ENCODE data around the gene SLC28A2.
"Not testable (repeated sequence)": the region's sequence is repeated elsewhere in the genome, so short reads cannot be mapped to it uniquely, and the experiment has no call there.

The SLC28A2 gene

DNA sequence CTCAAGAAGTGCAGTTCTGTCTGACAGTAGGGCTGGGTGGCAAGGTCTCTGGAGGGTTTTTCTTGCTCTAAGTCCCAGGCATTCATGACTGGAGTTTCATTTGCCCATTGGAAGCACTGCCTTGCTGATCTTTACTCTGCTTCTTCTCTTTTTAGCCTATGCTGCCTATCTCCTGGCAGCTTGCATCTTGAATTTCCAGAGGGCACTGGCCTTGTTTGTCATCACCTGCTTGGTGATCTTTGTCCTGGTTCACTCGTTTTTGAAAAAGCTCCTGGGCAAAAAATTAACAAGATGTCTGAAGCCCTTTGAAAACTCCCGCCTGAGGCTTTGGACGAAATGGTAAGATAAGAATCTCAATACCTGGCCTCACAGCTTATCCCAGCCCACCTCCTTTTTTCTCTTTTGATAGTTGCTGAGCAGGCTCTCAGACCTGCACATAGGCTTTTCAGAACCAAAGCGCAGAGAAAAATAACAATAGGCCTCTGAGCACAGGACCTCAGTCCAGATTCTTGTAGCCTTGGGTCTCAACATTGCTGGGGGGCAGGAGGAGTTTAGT lies 10.9 kb downstream of the SLC28A2 start:
- in situ Hi-C loops (cut with MboI; ENCODE audit: low sequenced_read_pairs) = no loop called here

DNA sequence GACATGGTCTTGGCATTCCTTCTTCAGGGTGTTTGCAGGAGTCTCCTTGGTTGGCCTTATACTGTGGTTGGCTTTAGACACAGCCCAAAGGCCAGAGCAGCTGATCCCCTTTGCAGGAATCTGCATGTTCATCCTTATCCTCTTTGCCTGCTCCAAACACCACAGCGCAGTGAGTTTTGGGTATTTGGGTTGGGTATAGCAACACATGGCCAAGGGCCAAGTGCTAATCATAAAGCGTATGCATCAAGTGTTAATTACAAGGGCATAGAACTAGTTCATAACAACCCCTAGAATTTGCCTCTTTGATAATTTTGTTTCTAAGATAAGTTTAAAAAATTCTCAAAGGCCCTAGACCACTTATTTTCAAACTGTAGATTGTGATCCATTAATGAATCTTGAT lies 11.8 kb downstream of the SLC28A2 start:
- in situ Hi-C loops (cut with MboI; ENCODE audit: low sequenced_read_pairs) = no loop called here

DNA sequence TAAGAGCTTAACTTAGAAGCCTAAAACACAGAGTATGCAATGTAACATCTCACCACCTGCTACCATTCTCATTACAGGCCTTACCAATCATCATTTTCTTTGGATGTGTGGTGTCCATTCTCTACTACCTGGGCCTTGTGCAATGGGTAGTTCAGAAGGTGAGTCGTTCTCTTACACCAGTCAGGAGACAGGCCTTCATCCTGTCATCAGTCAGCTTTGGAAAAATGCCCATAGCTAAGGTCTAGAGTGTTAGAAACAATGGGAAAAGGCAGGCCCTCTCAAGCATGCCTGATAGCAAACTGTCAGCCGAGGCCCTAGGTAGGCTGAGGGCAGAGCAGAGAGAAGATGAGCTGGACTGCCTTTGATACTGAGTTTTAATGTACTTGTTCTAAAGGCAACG lies 13.5 kb downstream of the SLC28A2 start:
- in situ Hi-C loops (cut with MboI; ENCODE audit: low sequenced_read_pairs) = no loop called here

DNA sequence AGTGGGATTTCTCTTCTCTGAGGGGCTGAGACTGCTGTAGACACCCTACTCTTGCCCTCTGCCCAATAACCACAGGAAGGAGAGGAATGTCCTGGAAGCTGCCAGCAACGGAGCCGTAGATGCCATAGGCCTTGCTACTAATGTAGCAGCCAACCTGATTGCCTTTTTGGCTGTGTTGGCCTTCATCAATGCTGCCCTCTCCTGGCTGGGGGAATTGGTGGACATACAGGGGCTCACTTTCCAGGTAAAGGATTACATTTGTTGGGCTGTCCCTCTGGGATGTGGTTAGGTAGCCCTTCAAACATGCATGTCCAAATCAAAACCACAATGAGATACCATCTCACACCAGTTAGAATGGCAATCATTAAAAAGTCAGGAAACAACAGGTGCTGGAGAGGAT lies 16.1 kb downstream of the SLC28A2 start:
- in situ Hi-C loops (cut with MboI; ENCODE audit: low sequenced_read_pairs) = no loop called here

DNA sequence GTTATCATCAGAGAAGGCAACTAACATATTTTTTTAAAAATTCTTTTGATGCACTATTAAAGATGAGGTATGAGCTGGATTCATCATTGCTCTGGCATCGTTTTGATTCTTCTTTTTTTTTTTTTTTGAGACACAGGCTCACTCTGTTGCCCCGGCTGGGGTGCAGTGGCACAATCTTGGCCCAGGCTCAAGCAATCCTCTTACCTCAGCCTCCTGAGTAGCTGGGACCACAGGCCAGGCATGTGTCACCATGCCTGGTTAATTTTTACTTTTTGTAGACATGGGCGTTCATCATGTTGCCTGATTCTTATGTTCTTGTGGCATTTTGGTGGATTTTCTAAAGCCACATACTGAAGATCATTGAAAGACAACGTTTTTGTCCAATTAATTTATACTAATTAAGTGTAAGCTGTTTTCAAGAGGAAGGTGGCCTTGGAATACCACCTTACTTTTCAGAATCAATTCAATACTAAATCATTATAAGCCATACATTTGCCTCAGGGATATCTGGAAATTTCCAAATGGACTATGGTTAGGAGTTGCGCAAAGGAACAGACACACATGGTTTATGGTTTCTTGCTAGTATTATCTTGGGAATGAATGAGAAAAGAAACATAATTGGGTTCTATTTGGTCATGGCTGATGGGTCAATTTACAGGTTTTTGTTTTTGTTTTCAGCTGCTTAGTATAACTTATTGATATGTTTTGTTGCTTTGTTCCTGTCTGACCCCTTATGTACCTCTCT lies 22.8 kb downstream of the SLC28A2 start:
- in situ Hi-C loops (cut with MboI; ENCODE audit: low sequenced_read_pairs) = no loop called here

DNA sequence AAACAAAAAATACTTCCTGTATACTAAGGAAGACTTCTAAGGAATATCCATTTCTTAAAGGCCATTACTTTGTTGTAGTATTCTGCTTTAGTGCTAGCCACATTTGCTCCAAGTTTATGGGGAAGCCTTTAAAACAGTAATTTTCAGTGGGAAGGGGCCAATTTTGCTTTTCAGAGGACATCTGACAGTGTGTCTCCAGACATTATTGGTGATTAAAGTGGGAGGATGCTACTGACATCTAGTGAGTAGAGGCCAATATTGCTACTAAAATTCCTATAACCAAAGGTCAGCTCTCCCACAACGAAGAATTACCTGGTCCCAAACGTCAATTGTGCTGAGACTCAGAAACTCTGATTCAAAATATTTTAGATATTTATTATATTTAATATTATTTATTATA lies 24.8 kb downstream of the SLC28A2 start:
- in situ Hi-C loops (cut with MboI; ENCODE audit: low sequenced_read_pairs) = no loop called here

DNA sequence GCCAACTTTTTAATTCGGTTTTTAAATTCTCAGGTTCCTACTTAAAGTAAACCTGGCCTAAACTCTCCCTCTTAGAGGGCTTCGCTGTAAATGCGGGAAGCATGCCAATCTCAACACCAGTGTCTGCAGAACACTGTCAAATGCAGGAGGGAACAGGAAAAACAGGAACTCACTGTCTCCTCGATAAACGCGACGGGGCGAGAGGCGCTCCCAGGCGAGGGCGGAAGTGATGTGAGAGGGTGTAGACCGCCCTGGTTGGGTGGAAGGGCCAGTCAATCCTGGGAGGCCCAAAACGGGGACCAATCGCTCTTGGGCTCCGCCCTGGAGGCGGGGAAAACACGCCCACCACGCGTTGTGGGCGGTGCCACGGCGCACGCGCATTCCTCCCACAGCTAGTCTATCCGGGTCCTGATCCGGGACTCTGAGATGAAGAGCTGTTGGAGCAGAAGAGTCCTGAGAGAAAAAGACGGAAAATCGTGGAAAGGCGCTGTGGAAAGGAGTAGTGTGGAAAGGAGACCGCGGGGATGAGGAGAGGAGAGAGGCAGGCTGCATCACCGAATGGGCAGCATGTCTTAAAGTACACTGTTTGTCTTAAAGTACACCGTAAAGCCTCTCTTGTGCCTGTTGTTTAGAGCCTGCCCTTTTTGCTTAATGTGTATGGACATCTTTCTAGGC lies 27.1 kb downstream of the SLC28A2 start:
- in situ Hi-C loops (cut with MboI; ENCODE audit: low sequenced_read_pairs) = no loop called here

DNA sequence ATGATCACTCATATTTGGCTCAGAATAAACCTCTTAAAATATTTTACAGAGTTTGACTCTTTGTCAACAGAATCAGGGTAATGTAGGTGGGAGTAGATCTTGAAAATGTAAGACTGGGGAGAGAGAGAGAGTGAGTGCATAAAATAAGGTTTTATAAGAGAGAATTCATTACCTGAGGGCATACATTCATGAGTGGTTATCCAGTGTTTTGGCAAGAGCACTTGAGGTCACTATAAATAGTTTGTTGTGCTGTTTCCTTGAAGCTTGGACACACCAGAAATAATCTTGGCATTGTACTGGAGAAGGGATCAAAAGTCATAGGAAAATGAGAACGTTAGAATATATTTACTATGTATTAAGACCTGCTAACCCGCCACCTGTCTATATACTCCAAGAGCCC lies 33.4 kb downstream of the SLC28A2 start:
- in situ Hi-C loops (cut with MboI; ENCODE audit: low sequenced_read_pairs) = no loop called here

DNA sequence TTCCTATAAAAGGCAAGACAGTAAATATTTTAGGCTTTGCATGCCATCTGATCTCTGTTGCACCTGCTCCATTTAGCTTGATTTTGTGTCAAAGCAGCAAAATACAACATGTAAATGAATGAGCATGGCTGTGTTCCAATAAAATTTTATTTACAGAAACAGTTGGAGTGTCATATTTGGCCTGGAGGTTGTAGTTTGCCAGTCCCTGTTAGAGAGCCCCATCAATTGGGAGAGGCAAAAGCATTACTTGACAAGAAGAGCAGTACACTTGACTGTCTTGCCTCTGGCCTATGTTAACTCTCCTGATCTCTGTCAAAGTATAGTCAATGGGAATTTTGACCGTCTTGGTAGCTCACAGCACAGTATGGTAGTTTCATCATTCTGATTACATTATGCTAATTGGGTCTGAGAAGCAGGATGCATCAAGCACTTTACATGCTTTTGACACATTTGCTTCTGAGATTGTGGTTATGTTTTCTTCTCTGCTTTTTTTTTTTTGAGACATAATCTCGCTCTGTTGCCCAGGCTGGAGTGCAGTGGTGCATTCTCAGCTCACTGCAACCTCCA lies 35.4 kb downstream of the SLC28A2 start:
- in situ Hi-C loops (cut with MboI; ENCODE audit: low sequenced_read_pairs) = no loop called here

DNA sequence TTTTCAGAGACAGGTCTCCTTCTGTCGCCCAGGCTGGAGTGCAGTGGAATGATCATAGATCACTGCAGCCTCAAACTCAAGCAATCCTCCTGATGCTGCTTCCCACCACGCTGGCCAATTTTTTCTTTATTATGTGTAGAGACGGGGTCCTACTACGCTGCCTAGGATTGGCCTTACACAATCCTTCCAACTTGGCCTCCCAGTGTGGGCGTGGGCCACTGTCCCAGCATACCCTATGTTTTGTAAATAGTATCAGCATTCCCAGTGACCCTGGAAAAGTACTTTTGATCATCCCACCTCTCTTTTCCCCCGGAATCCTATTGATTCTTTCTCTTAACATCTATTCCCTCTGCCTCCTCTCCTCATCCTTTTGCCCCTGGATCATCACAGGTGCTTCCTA lies 36.9 kb downstream of the SLC28A2 start:
- in situ Hi-C loops (cut with MboI; ENCODE audit: low sequenced_read_pairs) = no loop called here

DNA sequence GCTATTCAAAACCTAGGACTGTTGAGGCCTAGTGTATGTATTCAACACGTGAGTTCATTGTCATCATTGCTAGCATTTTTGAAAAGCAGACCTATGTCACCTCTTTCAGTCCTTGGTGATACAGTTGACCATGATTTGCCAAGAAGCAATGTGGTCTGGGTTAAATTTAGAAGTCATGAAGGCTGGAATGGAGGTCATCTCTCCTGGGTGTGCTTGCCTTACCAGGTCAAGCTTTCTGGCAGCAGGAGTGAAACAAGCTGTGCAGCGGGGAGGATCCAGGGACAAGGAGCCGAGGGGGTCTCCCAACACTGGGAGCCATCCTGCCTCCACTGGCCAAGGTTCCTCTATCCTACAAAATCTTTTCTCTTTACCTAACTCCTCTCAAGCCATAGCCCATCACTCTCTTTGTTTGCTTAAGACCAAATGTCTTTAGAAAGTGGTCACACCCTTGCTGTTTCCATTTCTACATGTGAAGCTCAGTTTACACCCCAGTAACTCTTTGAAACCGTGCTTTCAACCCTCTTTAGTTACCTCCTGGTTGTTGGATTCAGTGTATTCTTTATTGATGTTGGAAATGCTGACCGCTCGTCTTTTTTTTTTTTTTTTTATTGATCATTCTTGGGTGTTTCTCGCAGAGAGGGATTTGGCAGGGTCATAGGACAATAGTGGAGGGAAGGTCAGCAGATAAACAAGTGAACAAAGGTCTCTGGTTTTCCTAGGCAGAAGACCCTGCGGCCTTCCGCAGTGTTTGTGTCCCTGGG lies 40.0 kb downstream of the SLC28A2 start:
- in situ Hi-C loops (cut with MboI; ENCODE audit: low sequenced_read_pairs) = no loop called here

DNA sequence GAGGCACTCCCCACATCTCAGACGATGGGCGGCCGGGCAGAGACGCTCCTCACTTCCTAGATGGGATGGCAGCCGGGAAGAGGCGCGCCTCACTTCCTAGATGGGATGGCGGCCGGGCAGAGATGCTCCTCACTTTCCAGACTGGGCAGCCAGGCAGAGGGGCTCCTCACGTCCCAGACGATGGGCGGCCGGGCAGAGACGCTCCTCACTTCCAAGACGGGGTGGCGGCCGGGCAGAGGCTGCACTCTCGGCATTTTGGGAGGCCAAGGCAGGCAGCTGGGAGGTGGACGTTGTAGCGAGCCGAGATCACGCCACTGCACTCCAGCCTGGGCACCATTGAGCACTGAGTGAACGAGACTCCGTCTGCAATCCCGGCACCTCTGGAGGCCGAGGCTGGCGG lies 41.3 kb downstream of the SLC28A2 start:
- in situ Hi-C loops (cut with MboI; ENCODE audit: low sequenced_read_pairs) = not testable (repeated sequence)

DNA sequence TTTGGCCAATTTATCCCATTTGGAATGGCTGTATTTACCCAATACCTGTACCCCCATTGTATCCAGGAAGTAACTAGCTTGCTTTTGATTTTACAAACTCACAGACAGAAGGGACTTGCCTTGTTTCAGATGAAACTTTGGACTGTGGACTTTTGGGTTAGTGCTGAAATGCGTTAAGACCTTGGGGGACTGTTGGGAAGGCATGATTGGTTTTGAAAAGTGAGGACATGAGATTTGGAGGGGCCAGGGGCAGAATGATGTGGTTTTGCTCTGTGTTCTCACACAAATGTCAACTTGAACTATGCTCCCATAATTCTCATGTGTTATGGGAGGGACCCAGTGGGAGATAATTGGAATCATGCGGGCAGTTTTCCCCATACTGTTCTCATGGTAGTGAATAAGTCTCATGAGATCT lies 46.9 kb downstream of the SLC28A2 start:
- in situ Hi-C loops (cut with MboI; ENCODE audit: low sequenced_read_pairs) = not testable (repeated sequence)

DNA sequence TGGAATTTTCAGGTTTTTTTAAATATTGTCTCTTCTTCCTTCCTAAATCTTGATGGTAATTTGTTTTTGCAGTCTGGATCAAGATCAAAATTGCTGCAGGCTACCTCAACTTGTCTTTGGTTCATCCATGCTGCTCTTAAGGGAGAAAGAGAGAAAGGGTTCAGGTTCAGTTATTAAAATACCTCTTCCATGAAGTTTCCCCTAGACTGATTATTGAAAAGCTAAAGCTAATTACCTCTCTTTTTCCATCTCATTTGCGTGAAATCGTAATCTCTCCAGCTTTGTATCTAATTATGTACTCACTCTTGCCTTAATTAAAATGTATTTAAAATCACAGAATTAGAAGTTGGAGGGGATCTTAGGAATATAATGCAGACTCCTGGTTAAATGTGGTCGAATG lies 52.7 kb downstream of the SLC28A2 start:
- in situ Hi-C loops (cut with MboI; ENCODE audit: low sequenced_read_pairs) = no loop called here

DNA sequence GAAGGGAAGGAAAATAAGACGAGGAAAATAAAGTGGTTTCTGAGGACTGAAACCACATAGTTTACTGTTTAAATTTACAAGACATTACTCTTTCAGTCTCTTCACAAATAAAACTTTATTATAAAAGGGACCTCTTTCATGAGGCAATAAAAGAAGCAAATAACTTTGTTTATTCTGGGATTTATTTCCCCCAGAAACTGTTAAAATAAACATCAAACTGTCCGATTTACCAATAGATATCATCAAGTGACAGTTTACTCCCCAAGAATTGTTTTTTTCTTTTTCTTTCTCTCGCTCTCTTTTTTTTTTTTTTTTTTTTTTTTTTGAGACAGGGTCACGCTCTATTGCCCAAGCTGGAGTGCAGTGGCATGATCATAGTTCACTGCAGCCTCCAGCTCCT lies 54.1 kb downstream of the SLC28A2 start:
- in situ Hi-C loops (cut with MboI; ENCODE audit: low sequenced_read_pairs) = no loop called here

DNA sequence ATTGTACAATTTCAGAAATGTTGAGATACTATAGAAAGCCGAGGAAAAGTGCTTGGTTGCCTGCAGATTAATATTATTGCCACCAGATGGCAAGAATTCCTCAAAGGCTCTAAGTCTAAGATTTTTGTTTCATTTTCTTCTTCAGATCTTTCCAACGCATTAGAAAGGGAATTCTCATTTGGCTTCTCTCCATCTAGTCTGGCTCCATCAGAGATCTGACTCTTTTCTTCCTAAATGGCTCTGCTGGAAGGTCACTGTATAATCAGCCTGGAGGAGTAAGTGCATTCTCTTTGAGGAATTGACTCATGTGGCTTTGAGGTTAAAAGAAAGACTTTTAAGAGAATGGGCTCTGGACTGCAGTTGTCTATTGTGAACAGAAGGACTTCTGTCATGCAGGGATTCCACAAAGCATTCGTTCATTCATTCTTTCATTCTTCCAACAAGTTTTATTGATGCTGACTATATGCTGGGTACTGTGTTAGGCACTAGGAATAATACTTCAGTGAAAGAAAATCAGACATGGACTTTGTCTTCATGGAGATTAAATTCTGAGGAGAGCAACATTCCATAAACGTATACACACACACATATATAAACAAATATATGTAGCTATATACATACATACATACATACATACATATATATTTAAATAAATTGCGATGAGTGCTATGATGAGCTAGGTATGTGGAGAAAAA lies 55.3 kb downstream of the SLC28A2 start:
- in situ Hi-C loops (cut with MboI; ENCODE audit: low sequenced_read_pairs) = no loop called here

DNA sequence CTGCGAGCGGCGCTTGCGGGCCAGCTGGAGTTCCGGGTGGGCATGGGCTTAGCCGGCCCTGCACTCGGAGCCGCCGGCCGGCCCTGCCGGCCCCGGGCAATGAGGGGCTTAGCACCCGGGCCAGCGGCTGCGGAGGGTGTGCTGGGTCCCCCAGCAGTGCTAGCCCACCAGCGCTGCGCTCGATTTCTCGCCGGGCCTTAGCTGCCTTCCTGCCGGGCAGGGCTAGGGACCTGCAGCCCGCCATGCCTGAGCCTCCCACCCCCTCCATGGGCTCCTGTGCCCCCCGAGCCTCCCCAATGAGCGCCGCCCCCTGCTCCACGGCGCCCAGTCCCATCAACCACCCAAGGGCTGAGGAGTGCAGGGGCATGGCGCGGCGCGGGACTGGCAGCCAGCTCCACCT lies 62.1 kb downstream of the SLC28A2 start:
- in situ Hi-C loops (cut with MboI; ENCODE audit: low sequenced_read_pairs) = not testable (repeated sequence)

DNA sequence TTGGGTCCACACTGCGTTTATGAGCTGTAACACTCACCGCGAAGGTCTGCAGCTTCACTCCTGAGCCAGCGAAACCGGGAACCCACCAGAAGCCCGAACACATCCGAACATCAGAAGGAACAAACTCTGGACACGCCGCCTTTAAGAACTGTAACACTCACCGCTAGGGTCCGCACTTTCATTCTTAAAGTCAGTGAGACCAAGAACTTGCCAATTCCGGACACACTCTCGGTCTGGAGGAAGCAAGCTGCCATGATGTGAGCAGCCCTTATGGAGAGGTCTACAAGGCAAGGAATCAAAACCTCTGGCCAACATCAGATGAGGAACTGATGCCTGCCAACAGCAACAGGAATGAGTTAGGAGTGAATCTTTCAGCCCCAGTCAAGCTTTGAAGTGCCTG lies 62.9 kb downstream of the SLC28A2 start:
- in situ Hi-C loops (cut with MboI; ENCODE audit: low sequenced_read_pairs) = no loop called here

DNA sequence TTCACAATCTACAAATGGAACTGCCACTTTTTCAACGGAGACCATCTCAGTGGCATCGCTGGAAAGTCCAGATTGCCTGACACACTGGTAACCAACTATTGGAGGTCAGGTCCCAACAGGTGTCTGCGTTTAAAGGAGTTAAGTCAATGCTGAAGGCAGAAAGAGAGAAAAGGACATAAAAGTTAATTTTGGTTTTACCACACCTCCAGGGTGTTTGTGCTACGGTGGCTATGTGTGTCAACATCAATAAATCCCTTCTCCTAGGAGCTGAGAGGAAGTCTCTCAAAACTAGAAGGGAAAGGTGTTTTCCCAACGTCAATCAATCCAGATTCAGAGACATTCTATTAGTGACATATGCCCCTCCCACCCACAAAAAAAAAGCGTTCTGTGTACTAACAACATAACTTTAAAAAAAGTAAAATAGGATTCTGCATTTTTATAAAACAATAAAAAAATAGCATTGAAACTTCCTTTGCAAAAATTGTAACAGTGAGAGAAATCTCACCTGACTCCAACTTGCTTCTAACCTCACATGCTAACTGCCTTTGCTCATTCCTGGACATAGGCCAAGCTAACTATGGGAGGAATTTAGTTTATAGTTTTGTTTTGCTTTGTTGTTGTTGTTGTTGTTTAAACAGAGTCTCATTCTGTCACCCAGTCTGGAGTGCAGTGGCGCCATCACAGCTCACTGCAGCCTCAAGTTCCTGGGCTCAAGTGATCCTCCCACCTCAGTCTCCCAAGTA lies 67.6 kb downstream of the SLC28A2 start:
- in situ Hi-C loops (cut with MboI; ENCODE audit: low sequenced_read_pairs) = no loop called here

DNA sequence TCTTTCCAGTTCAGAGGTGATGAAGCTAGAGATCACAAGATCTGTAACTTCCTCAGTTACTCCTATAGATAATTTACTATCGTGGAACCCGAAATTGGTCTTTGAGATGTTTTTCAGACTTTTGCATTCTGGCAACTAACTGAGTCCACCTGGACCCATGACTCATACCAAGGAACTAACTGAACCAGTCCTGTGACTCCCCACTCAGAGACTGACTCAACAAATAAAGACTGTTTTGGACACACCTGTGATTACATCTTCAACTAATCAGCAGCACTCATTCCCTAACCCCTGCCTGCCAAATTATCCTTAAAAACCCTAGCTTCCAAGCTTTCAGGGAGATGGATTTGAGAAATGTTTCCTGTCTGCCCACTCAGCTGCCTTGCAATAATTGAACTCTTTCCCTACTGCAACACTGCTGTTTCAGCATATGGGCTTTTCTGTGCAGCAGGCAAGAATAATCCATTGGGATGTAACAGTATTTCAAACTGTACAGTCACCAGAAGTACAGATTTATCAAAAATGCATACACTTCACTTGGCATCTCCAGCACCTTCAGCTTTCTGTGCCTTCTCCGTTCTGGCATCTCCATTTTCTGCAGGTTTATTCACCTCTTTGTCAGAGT lies 68.7 kb downstream of the SLC28A2 start:
- in situ Hi-C loops (cut with MboI; ENCODE audit: low sequenced_read_pairs) = no loop called here

All from hTERT RPE-1 (cell line).